Measurements from ENCODE around the gene ANK2.
"Not testable (repeated sequence)": the region's sequence is repeated elsewhere in the genome, so short reads cannot be mapped to it uniquely, and the experiment has no call there.

Gene ANK2

DNA sequence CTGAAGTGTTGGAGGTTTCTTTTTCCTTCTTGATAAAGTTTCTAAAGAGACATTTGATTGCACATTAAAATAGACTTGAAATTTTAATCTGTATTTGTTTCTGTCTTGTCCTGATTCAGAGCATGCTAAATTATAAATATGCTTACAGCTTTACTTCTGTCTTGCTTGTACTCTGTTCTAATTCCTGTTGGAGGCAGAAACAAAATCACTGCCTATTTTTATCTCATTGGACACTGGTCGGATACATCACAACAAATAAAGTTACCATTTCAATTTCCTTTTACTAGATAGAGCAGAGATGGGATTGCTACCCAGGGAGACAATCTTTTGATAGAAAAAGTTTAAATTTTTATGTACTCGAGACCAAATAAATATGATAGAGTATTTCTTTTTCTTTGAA, 6.9 kb downstream of the ANK2 start:
- Histone ChIP-seq H3K4me1 (ENCODE audit: control insufficient read depth, insufficient read depth, low read length) (no peaks in the 10 kb centered on the region), H3K27ac (ENCODE audit: low read depth, low read length) (no peak overlapping the region), H3K27me3 (ENCODE audit: control insufficient read depth, insufficient read depth, low read length) (no peaks in the 10 kb centered on the region), H3K4me3 (ENCODE audit: low read length) (no peak overlapping the region), H3K9ac (ENCODE audit: low read length) (no peak overlapping the region), H3K36me3 (ENCODE audit: control insufficient read depth, insufficient read depth, low read length) (no peaks in the 10 kb centered on the region)

DNA sequence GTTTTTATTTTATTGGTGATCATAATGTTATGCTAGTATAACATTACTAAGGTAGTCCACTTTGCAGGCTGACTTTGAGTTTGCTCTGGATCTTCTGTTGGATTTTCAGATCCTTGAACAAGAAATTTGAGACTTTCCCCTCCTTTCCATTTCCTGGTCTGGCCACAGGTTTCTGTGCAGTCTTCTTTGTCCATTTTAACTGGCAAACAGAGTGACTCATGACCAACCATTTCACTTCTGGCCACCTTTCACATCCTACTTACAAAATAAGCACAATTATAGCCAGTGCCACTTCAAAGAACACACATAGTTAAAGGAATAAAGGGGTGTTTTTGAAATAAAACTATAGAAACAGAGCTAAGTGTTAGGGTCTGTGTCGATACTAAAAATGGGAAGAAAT, 8.4 kb downstream of the ANK2 start:
- no peak overlapping the region for H3K4me3 ChIP-seq (ENCODE audit: low read length)
- H3K27me3 ChIP-seq (ENCODE audit: control insufficient read depth, insufficient read depth, low read length), result no peaks in the 10 kb centered on the region
- no peak overlapping the region for H3K27ac ChIP-seq (ENCODE audit: low read depth, low read length)
- H3K4me1 ChIP-seq (ENCODE audit: control insufficient read depth, insufficient read depth, low read length), result peaks cover 3% of the 10 kb centered on the region
- H3K36me3 ChIP-seq (ENCODE audit: control insufficient read depth, insufficient read depth, low read length), result no peaks in the 10 kb centered on the region
- H3K9ac ChIP-seq (ENCODE audit: low read length), result no peak overlapping the region

DNA sequence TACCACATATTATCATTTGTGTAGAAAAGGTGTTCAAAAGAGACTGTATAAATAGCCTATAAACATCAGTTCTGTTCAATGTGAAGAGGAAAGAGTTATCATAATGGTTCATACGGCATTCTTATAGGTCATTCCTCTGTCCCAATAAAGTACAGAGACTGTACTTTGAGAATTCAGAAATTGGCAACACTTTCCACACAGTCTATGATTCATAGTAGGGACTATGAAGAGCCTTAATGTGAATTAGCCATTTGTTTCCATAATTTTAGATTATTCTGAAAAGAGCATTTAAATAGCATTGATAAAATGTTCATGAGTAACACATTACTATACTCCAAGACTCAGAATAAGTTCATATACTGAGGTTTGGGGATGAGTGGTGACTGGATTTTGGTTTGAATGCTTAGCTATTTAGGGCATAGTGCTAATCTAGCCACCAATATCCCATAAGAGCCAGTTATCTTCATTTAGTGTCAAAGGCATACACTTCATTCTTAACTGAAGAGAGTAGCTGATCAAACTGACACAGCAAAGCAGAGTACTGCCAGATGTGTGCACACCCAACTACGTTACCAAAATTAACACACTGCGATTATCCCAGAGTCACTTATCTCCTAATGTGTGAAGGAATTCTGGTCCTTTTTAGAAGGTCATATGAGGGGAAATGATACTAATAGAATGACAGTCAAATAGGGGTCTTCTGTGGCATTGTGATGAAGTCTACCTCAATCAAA, 10.2 kb downstream of the ANK2 start:
- H3K27ac ChIP-seq (ENCODE audit: low read depth, low read length), result no peak overlapping the region
- H3K9ac ChIP-seq (ENCODE audit: low read length), result no peak overlapping the region
- no peaks in the 10 kb centered on the region for H3K27me3 ChIP-seq (ENCODE audit: control insufficient read depth, insufficient read depth, low read length)
- H3K4me3 ChIP-seq (ENCODE audit: low read length), result no peak overlapping the region
- peaks cover 5% of the 10 kb centered on the region for H3K4me1 ChIP-seq (ENCODE audit: control insufficient read depth, insufficient read depth, low read length)
- H3K36me3 ChIP-seq (ENCODE audit: control insufficient read depth, insufficient read depth, low read length), result no peaks in the 10 kb centered on the region

DNA sequence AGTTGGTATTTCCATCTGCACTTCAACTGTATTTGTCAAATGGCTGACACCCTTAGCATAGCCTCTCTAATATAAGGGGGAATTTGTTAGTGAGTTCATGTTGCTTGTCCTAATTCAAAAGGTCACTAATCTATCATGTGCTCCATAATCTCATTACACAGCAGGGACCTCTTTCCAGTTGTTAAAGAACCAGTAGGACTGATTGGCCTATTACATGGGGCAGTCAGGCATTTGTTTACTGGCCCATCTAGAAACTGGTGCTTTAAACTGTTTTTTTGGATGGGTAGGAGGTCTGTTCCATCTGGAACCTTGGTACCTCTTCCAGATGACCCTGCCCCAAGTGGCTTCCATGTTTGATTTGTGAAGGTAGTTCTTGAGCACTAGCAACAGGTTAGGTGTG, 11.4 kb downstream of the ANK2 start:
- H3K27me3 ChIP-seq (ENCODE audit: control insufficient read depth, insufficient read depth, low read length), result no peaks in the 10 kb centered on the region
- no peak overlapping the region for H3K27ac ChIP-seq (ENCODE audit: low read depth, low read length)
- no peaks in the 10 kb centered on the region for H3K36me3 ChIP-seq (ENCODE audit: control insufficient read depth, insufficient read depth, low read length)
- peaks cover 5% of the 10 kb centered on the region for H3K4me1 ChIP-seq (ENCODE audit: control insufficient read depth, insufficient read depth, low read length)
- no peak overlapping the region for H3K9ac ChIP-seq (ENCODE audit: low read length)
- no peak overlapping the region for H3K4me3 ChIP-seq (ENCODE audit: low read length)

DNA sequence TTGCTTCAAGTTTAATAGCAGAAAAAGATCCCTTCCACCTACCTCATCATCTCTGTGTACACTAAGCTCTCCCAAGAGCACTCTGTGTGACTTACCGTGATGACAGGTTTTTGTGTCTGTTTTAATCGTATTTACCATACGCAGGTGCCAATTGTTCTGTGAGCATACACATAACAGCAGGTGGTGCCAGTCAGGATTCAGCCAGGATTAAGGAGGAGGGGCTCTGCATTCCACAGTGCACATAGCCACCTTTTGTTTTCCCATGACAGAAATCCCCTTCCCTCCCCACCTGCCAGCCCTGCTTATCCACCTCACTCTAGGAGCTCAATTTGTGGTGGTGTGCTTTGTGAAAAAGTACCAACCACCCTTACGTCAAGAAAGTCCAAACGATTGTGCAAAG, 14.8 kb downstream of the ANK2 start:
- no peaks in the 10 kb centered on the region for H3K27me3 ChIP-seq (ENCODE audit: control insufficient read depth, insufficient read depth, low read length)
- H3K4me1 ChIP-seq (ENCODE audit: control insufficient read depth, insufficient read depth, low read length), result peaks cover 5% of the 10 kb centered on the region
- no peak overlapping the region for H3K4me3 ChIP-seq (ENCODE audit: low read length)
- H3K27ac ChIP-seq (ENCODE audit: low read depth, low read length), result peak overlapping the region; percentile 14
- no peak overlapping the region for H3K9ac ChIP-seq (ENCODE audit: low read length)
- no peaks in the 10 kb centered on the region for H3K36me3 ChIP-seq (ENCODE audit: control insufficient read depth, insufficient read depth, low read length)

DNA sequence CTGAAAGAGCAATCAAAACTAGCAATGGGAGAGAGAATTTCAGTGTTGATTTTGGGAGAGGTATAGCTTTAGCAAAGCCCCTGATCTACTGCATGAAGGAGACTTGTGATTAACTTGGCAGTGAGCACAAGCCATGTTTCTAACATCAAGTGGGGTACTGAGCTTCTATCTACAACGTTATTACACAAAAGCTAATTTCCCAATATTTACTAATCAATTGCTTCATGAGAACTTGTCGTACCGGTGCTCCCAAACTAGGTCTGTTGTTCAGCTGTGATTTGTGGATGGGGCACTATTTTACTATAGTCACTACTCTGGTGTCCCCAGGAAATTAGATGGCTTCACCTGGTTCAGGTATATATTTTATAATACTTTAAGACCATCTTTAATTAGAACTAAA, 16.2 kb downstream of the ANK2 start:
- Histone ChIP-seq H3K9ac (ENCODE audit: low read length) (no peak overlapping the region), H3K27ac (ENCODE audit: low read depth, low read length) (no peak overlapping the region), H3K36me3 (ENCODE audit: control insufficient read depth, insufficient read depth, low read length) (no peaks in the 10 kb centered on the region), H3K27me3 (ENCODE audit: control insufficient read depth, insufficient read depth, low read length) (no peaks in the 10 kb centered on the region), H3K4me3 (ENCODE audit: low read length) (no peak overlapping the region), H3K4me1 (ENCODE audit: control insufficient read depth, insufficient read depth, low read length) (peaks cover 5% of the 10 kb centered on the region)

DNA sequence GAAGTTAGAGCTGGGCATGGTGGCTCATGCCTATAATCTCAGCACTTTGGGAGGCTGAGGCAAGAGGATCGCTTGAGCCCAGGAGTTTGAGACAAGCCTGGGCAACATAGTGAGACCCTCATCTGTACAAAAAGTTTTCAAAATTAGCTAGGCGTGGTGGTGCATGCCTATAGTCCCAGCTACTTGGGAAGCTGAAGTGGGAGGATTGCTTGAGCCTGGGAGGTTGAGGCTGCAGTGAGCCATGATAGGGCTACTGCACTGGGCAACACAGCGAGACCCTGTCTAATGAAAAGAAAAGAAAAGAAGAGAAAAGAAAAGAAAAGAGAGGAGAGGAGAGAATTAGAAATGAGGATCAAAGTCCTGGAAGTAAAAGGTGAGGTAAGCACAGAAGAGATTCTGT, 19.3 kb downstream of the ANK2 start:
- not testable (repeated sequence) for H3K4me3 ChIP-seq (ENCODE audit: low read length); H3K9ac ChIP-seq (ENCODE audit: low read length); H3K36me3 ChIP-seq (ENCODE audit: control insufficient read depth, insufficient read depth, low read length); H3K27me3 ChIP-seq (ENCODE audit: control insufficient read depth, insufficient read depth, low read length); H3K4me1 ChIP-seq (ENCODE audit: control insufficient read depth, insufficient read depth, low read length); H3K27ac ChIP-seq (ENCODE audit: low read depth, low read length)

DNA sequence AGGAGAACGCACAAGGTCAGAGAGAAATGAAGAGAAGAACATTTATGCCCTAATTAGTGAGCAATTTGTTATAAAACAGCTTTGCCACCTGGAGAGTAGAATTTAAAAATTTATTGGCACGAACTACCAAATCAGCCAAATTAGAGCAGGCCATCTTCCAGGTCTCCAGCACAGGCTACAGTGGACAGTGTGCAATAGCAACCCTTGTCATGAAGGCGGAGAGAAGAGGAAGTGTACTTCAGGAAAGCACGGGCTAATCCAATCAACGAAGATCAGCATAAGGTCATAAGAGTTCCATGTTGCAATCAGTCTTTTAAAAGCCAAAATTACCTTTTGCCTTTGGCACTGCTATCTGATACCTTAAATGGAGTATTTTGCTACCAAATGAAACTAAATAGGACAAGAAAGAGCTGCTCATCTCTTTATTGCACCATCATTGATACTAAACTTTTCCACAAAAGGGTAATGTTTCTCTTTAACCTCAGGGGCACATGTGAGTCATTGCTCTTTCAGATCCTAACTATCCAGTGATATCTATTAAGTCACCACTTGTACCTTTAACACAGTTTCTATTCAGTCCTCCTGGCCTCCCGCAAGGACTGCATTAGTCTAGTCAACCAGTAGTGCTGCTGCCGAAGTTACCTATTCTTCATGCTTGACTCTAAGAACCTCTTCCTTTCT, 19.9 kb downstream of the ANK2 start:
- Histone ChIP-seq H3K4me1 (ENCODE audit: control insufficient read depth, insufficient read depth, low read length) (no peaks in the 10 kb centered on the region), H3K27me3 (ENCODE audit: control insufficient read depth, insufficient read depth, low read length) (no peaks in the 10 kb centered on the region), H3K36me3 (ENCODE audit: control insufficient read depth, insufficient read depth, low read length) (no peaks in the 10 kb centered on the region), H3K9ac (ENCODE audit: low read length) (no peak overlapping the region), H3K4me3 (ENCODE audit: low read length) (no peak overlapping the region), H3K27ac (ENCODE audit: low read depth, low read length) (no peak overlapping the region)

DNA sequence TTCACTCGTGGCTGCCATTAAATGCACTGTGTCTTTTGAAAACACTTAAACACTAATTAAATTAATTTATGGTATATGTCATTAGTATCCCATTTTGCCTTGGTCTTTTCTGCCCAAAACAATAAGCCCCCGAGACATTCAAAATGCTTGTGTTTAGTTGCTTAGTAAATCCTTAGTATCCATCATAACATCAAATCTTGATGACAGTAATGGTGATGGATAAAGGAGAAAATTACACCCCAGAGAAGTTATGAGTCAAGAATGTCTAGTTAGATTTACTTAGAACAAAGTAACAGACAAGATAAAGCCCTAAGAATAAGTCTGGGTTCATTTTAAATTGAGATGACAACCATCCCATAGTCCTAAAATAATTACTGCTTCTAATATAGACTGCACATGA, 21.3 kb downstream of the ANK2 start:
- Histone ChIP-seq H3K36me3 (ENCODE audit: control insufficient read depth, insufficient read depth, low read length) (no peaks in the 10 kb centered on the region), H3K4me1 (ENCODE audit: control insufficient read depth, insufficient read depth, low read length) (no peaks in the 10 kb centered on the region), H3K27me3 (ENCODE audit: control insufficient read depth, insufficient read depth, low read length) (no peaks in the 10 kb centered on the region), H3K4me3 (ENCODE audit: low read length) (no peak overlapping the region), H3K27ac (ENCODE audit: low read depth, low read length) (no peak overlapping the region), H3K9ac (ENCODE audit: low read length) (no peak overlapping the region)

DNA sequence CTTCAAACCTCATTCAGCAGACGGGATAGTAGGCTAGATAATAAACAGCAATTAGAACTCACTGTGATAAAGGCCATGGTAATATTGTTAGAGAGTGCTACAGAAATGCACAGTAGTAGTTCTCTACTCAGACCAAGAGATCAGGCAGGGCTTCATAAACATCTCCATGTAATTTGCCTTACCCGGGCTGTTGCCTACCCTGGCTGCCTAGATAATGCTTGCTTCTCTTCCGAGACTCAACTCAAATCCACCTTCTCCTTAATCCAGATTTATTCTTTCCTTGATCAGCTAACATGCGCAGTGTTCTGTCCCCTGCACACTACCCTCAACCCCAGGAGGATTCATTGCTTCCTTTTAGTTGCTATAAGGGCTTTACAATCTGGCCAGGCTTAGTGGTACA, 21.8 kb downstream of the ANK2 start:
- no peaks in the 10 kb centered on the region for H3K4me1 ChIP-seq (ENCODE audit: control insufficient read depth, insufficient read depth, low read length)
- H3K27me3 ChIP-seq (ENCODE audit: control insufficient read depth, insufficient read depth, low read length), result no peaks in the 10 kb centered on the region
- no peaks in the 10 kb centered on the region for H3K36me3 ChIP-seq (ENCODE audit: control insufficient read depth, insufficient read depth, low read length)
- no peak overlapping the region for H3K9ac ChIP-seq (ENCODE audit: low read length)
- no peak overlapping the region for H3K27ac ChIP-seq (ENCODE audit: low read depth, low read length)
- H3K4me3 ChIP-seq (ENCODE audit: low read length), result no peak overlapping the region

DNA sequence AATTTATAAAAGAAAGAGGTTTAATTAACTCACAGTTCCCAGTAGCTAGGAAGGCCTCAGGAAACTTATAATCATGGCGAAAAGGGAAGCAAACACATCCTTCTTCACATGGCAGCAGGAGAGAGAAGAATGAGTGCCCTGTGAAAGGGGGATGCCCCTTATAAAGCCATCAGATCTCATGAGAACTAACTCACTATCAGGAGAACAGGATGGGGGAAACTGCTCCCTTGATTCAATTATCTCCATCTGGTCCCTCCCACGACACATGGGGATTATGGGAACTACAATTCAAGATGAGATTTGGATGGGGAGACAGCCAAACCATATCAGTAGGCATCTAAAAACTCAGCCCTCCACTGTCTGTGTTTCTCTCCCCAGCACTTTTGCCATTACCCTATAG, 22.4 kb downstream of the ANK2 start:
- Histone ChIP-seq H3K9ac (ENCODE audit: low read length) (no peak overlapping the region), H3K36me3 (ENCODE audit: control insufficient read depth, insufficient read depth, low read length) (no peaks in the 10 kb centered on the region), H3K27ac (ENCODE audit: low read depth, low read length) (no peak overlapping the region), H3K4me1 (ENCODE audit: control insufficient read depth, insufficient read depth, low read length) (no peaks in the 10 kb centered on the region), H3K27me3 (ENCODE audit: control insufficient read depth, insufficient read depth, low read length) (no peaks in the 10 kb centered on the region), H3K4me3 (ENCODE audit: low read length) (no peak overlapping the region)

DNA sequence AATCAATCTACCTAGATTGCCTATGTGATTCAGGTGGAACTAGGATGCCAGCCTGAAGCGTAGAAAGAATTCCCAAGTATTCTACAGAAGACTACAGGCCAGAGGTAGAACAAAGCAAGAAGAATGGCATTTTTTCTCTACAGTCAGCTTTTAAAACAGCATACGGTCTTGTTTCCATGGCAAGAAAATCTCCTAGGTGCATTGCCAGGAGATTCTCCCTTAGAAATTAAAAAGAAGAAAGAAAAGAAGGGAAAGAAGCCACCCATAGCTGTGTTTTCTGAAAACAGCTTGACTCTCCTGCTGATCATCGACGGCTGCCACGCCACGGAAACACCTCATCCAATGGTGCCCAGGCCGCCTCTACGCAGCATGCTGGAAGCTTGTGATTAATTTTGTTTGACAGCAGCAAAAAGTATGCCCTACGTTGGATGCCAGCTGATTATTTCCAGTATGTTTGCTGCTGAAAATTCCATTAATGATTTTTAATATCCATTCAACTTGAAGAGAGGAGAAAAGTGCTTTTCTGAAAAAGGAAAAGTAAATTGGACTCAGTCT, 24.1 kb downstream of the ANK2 start:
- no peaks in the 10 kb centered on the region for H3K4me1 ChIP-seq (ENCODE audit: control insufficient read depth, insufficient read depth, low read length)
- H3K27me3 ChIP-seq (ENCODE audit: control insufficient read depth, insufficient read depth, low read length), result no peaks in the 10 kb centered on the region
- no peak overlapping the region for H3K4me3 ChIP-seq (ENCODE audit: low read length)
- H3K27ac ChIP-seq (ENCODE audit: low read depth, low read length), result no peak overlapping the region
- no peak overlapping the region for H3K9ac ChIP-seq (ENCODE audit: low read length)
- H3K36me3 ChIP-seq (ENCODE audit: control insufficient read depth, insufficient read depth, low read length), result no peaks in the 10 kb centered on the region

DNA sequence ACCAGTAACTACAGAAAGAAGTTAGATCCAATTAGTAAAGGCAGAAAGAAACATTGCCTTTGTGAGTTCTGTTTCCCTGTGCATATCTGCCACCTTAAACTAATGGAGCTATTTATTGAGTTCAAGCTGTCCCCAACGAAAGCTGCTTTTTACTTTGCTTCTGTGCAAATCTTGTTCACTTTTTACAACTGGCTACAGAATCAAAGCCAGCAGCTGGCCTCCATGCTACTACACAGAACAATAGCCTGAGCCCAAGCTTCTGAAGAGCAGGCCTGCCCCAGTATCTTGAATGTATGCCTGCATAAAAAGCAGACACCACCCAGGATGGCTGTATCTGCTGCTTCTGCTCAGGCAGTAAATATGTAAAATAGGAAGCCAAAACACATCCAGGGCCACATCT, 28.1 kb downstream of the ANK2 start:
- Histone ChIP-seq H3K36me3 (ENCODE audit: control insufficient read depth, insufficient read depth, low read length) (no peaks in the 10 kb centered on the region), H3K9ac (ENCODE audit: low read length) (no peak overlapping the region), H3K27me3 (ENCODE audit: control insufficient read depth, insufficient read depth, low read length) (no peaks in the 10 kb centered on the region), H3K4me3 (ENCODE audit: low read length) (no peak overlapping the region), H3K4me1 (ENCODE audit: control insufficient read depth, insufficient read depth, low read length) (no peaks in the 10 kb centered on the region), H3K27ac (ENCODE audit: low read depth, low read length) (no peak overlapping the region)

Measured in rectal smooth muscle tissue (tissue), 1 donor.